OCI-LY1 (cell line): Measurements from ENCODE around the gene SLC17A9.
A peak's percentile ranks its signal among the peaks of the same experiment; 100 is the strongest.

ENCODE experiments used
- H2AFZ ChIP-seq: fragments of 200-600 bp; sonication (generic), shearing (Covaris generic); 2 replicates; pipeline ENCODE4 v1.6.0; 2014; ENCODE audit warnings: antibody characterized with exemption, mild to moderate bottlenecking, low read length
- H3F3A ChIP-seq: fragments of 200-600 bp; sonication (generic), shearing (Covaris generic); 2 replicates; pipeline ENCODE4 v1.6.0; 2014; ENCODE audit warnings: mild to moderate bottlenecking, antibody characterized with exemption, low read length, moderate library complexity; ENCODE audit not compliant: insufficient read depth
- H3K27ac ChIP-seq: fragments of 200-600 bp; sonication (generic); 2 replicates; pipeline ENCODE4 v1.5.1; 2014; ENCODE audit warnings: low read length, mixed run types, mild to moderate bottlenecking, low read depth; ENCODE audit not compliant: poor library complexity, severe bottlenecking
- H3K27me3 ChIP-seq: fragments of 200-600 bp; sonication (generic); 2 replicates; pipeline ENCODE4 v1.6.0; 2014; ENCODE audit warnings: antibody characterized with exemption, mild to moderate bottlenecking, low read length, moderate library complexity; ENCODE audit not compliant: insufficient read depth
- H3K36me3 ChIP-seq: fragments of 200-600 bp; sonication (generic); 2 replicates; pipeline ENCODE4 v1.6.1; 2014; ENCODE audit warnings: mild to moderate bottlenecking, antibody characterized with exemption, low read length, moderate library complexity, mixed read lengths; ENCODE audit not compliant: insufficient read depth
- H3K4me1 ChIP-seq: fragments of 200-600 bp; sonication (generic); 2 replicates; pipeline ENCODE4 v1.5.1; 2014; ENCODE audit warnings: mild to moderate bottlenecking, low read length, moderate library complexity; ENCODE audit not compliant: insufficient read depth, severe bottlenecking
- H3K4me2 ChIP-seq: fragments of 200-600 bp; sonication (generic), shearing (Covaris generic); 2 replicates; pipeline ENCODE4 v1.6.1; 2014; ENCODE audit warnings: low read length
- H3K4me3 ChIP-seq: fragments of 200-600 bp; sonication (generic); 2 replicates; pipeline ENCODE4 v1.5.1; 2014; ENCODE audit warnings: low read length, low read depth, mild to moderate bottlenecking, mixed read lengths; ENCODE audit not compliant: poor library complexity, severe bottlenecking
- H3K79me2 ChIP-seq: fragments of 200-600 bp; shearing (Covaris generic); 2 replicates; pipeline ENCODE4 v1.6.1; 2016; ENCODE audit warnings: mixed run types, low read length, mixed read lengths; ENCODE audit not compliant: insufficient read depth
- H3K9ac ChIP-seq: fragments of 200-600 bp; sonication (generic), shearing (Covaris generic); 2 replicates; pipeline ENCODE4 v1.6.1; 2014; ENCODE audit warnings: mild to moderate bottlenecking, low read length, mixed read lengths
- H3K9me2 ChIP-seq: fragments of 200-600 bp; sonication (generic), shearing (Covaris generic); 2 replicates; pipeline ENCODE4 v1.6.1; 2014; ENCODE audit warnings: low read depth, mild to moderate bottlenecking, low read length, mixed read lengths
- H3K9me3 ChIP-seq: fragments of 200-600 bp; shearing (Covaris generic); 2 replicates; pipeline ENCODE4 v1.6.1; 2014; ENCODE audit warnings: low read length, mixed read lengths
- H4K20me1 ChIP-seq: fragments of 200-600 bp; sonication (generic), shearing (Covaris generic); 2 replicates; pipeline ENCODE4 v1.6.0; 2016; ENCODE audit warnings: mild to moderate bottlenecking, low read length; ENCODE audit not compliant: insufficient read depth
- CTCF ChIP-seq: fragments of 200-600 bp; sonication (generic), shearing (Covaris generic); IDR thresholded peaks from 2 replicates; pipeline ENCODE4 v1.5.1; 2017; ENCODE audit warnings: mild to moderate bottlenecking, antibody characterized with exemption, low read length, moderate library complexity, mixed read lengths
- EZH2 ChIP-seq: fragments of 200-600 bp; sonication (generic), shearing (Covaris generic); IDR thresholded peaks from 2 replicates; pipeline ENCODE4 v1.8.0; 2017; ENCODE audit warnings: borderline replicate concordance, mixed run types, mild to moderate bottlenecking, antibody characterized with exemption, low read length, moderate library complexity, mixed read lengths

Gene SLC17A9

DNA sequence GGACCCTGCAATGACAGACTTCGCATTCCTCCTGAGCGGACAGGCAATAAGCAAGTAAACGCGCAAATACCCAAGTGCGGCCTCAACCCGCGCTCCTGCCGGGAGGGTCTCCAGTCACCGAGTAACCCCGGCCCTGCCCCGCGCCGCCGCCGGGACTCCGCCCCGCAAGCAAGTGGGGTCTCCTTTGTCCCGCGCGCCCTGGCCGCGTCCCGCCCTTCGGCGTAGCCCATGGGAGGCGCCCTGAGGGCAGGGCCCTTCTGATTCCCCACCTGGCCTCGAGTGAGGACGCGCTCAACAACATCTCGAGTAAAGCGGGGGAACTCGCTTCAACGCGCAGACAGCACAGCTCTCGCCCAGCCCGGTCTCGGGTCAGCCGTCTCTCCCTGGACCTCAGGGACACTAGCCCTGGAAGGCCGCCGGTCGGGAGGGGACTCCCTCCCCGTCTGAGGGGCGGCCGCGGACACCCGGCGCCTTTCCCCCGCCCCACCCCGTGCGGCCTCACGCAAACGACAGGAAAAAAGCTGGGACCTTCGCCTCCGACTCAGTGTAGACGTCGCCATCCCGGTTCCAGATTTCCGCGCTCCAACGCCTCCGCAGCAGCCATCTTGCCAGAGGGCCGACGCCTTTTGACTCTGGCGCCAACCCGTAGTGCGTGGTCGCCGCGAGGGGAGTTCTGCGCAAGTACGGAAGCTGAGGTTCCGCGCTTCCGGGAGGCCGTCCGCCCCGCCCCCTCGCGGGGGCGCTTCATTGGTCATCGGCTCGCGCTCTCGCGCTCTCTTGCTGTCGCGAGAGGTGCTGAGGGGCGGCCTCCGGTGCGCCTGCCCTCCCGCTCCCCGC lies 15.0 kb upstream of the SLC17A9 start:
- Histone ChIP-seq H3K9ac (peak overlapping the region; percentile 98), H2AFZ (no peak overlapping the region), H3K27me3 (no peaks in the 10 kb centered on the region), H3K36me3 (peaks cover 55% of the 10 kb centered on the region), H3F3A (0 out of 2 replicates have a peak, but pooled peaks cover 3% of the 10 kb centered on the region), H4K20me1 (no peaks in the 10 kb centered on the region), H3K4me1 (peaks cover 38% of the 10 kb centered on the region), H3K4me2 (peak overlapping the region; percentile 98), H3K9me3 (no peaks in the 10 kb centered on the region), H3K27ac (peak overlapping the region; percentile 38), H3K9me2 (no peaks in the 10 kb centered on the region), H3K79me2 (peaks cover 78% of the 10 kb centered on the region), H3K4me3 (peak overlapping the region; percentile 97)
- TF ChIP-seq EZH2 (no peak), CTCF (no peak)

- no peak within 1 kb of the TSS for H2AFZ ChIP-seq
- H3K4me2 ChIP-seq = peak within 1 kb of the TSS; percentile 98
- no peak for TF ChIP-seq CTCF
- no peak for TF ChIP-seq EZH2
- H3F3A ChIP-seq = 0 out of 2 replicates have a peak, but pooled peaks cover 3% of the 10 kb centered on the region
- no peaks in the 10 kb centered on the region for H3K9me2 ChIP-seq
- H3K27ac ChIP-seq = peak within 1 kb of the TSS; percentile 38
- no peaks in the 10 kb centered on the region for H3K9me3 ChIP-seq
- H4K20me1 ChIP-seq = no peaks in the 10 kb centered on the region
- peaks cover 70% of the 10 kb centered on the region for H3K79me2 ChIP-seq
- peak within 1 kb of the TSS; percentile 97 for H3K4me3 ChIP-seq
- H3K9ac ChIP-seq = peak within 1 kb of the TSS; percentile 98
- peaks cover 55% of the 10 kb centered on the region for H3K36me3 ChIP-seq
- peaks cover 38% of the 10 kb centered on the region for H3K4me1 ChIP-seq
- H3K27me3 ChIP-seq = no peaks in the 10 kb centered on the region
Observed at GRCh38 chr20:62938105-62938888, 14.2 kb upstream of the SLC17A9 start, which contains the start of gene GID8. Gene GID8 (plus strand): TSS chr20:62938147. CDS start chr20:62941503, 3,356 bp downstream.

- peaks cover 29% of the 10 kb centered on the region for H3K4me1 ChIP-seq
- no peak overlapping the region for H3K4me3 ChIP-seq
- H3K9me2 ChIP-seq = no peaks in the 10 kb centered on the region
- peaks cover 44% of the 10 kb centered on the region for H3K79me2 ChIP-seq
- no peak overlapping the region for H2AFZ ChIP-seq
- TF ChIP-seq EZH2 (no peak), CTCF (no peak)
- H4K20me1 ChIP-seq = no peaks in the 10 kb centered on the region
- no peaks in the 10 kb centered on the region for H3K9me3 ChIP-seq
- 0 out of 2 replicates have a peak, but pooled peaks cover 3% of the 10 kb centered on the region for H3F3A ChIP-seq
- H3K27ac ChIP-seq = no peak overlapping the region
- no peak overlapping the region for H3K9ac ChIP-seq
- no peaks in the 10 kb centered on the region for H3K27me3 ChIP-seq
- H3K4me2 ChIP-seq = no peak overlapping the region
- peaks cover 55% of the 10 kb centered on the region for H3K36me3 ChIP-seq
Observed at GRCh38 chr20:62940875-62941274, 11.6 kb upstream of the SLC17A9 start.
